Measurements from ENCODE around the gene NEMF.
"Not testable (repeated sequence)": the region's sequence is repeated elsewhere in the genome, so short reads cannot be mapped to it uniquely, and the experiment has no call there.

Gene NEMF

DNA sequence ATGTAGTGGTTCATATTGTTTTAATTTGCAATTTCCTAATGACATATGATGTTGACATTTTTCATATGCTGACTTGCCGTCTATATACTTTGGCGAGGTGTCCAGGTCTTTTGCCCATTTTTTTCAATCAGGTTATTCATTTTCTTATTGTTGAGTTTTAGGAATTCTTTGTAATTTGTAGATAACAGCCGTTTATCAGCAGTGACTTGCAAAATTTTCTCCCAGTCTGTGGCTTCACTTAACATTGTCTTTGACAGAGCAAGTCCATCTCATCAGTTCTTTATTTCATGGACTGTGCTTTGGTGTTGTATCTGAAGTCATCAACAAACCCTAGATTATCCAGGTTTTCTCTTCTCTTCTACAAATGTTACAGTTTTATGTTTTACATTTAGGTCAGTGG lies 97.2 kb downstream of the NEMF start:
- Histone ChIP-seq H3K4me3 (ENCODE audit: low read depth, low read length) (no peak overlapping the region), H3K36me3 (no peaks in the 10 kb centered on the region), H3K27me3 (ENCODE audit: insufficient read depth, low read depth, severe bottlenecking) (no peaks in the 10 kb centered on the region), H3K9me3 (ENCODE audit: severe bottlenecking) (no peaks in the 10 kb centered on the region), H3K27ac (no peak overlapping the region)
- TF ChIP-seq, protein P1, sequence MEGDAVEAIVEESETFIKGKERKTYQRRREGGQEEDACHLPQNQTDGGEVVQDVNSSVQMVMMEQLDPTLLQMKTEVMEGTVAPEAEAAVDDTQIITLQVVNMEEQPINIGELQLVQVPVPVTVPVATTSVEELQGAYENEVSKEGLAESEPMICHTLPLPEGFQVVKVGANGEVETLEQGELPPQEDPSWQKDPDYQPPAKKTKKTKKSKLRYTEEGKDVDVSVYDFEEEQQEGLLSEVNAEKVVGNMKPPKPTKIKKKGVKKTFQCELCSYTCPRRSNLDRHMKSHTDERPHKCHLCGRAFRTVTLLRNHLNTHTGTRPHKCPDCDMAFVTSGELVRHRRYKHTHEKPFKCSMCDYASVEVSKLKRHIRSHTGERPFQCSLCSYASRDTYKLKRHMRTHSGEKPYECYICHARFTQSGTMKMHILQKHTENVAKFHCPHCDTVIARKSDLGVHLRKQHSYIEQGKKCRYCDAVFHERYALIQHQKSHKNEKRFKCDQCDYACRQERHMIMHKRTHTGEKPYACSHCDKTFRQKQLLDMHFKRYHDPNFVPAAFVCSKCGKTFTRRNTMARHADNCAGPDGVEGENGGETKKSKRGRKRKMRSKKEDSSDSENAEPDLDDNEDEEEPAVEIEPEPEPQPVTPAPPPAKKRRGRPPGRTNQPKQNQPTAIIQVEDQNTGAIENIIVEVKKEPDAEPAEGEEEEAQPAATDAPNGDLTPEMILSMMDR (IDR thresholded peaks at IDR 0.05; ENCODE audit: low read depth, low read length) = no peak
- no peak for DNase-seq

DNA sequence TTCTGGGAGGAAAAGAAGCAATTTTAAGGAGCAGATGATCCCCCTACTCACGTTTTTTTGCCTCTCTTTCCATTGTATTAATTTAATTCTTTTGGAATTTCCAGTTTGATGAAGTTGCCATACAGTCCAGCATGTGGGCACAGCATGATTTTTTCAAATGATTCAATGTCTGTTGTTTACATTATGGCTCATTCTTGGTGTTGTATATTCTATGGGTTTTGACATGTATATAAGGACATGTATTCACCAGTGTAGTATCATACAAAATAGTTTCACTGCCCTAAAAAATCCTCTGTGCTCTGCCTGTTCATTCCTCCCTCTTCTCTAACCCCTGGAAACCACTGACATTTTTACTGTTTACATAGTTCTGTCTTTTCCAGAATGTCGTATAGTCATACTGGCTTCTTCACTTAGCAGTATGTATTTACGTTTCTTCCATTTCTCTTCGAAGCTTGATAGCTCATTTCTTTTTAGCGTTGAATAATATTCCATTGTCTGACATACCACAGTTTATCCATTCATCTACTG lies 98.0 kb downstream of the NEMF start:
- Histone ChIP-seq H3K9me3 (ENCODE audit: severe bottlenecking) (no peaks in the 10 kb centered on the region), H3K27me3 (ENCODE audit: insufficient read depth, low read depth, severe bottlenecking) (no peaks in the 10 kb centered on the region), H3K27ac (no peak overlapping the region), H3K4me3 (ENCODE audit: low read depth, low read length) (no peak overlapping the region), H3K36me3 (no peaks in the 10 kb centered on the region)
- TF ChIP-seq, protein P1 (IDR thresholded peaks at IDR 0.05; ENCODE audit: low read depth, low read length) = no peak
- no peak for DNase-seq

DNA sequence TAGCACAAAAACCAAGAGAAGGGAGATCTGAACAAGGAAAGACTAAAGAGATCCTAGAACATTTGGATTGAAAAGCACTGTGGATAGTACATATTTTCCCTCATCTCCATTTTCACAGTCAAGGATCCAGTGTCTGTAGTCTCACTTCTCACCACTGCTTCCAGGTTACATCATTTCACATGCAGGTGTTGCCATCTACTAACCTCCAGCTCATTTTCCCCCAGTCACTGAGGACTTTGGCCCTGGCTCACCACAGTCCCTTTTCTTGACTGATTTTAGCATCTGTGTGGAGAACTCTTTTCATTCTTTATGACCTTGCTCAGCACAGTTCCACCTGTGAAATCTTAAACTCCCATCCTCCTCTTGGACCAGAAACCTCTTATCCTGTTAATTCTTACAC lies 106.1 kb downstream of the NEMF start:
- H3K27ac ChIP-seq; H3K4me3 ChIP-seq (ENCODE audit: low read depth, low read length); H3K36me3 ChIP-seq; H3K27me3 ChIP-seq (ENCODE audit: insufficient read depth, low read depth, severe bottlenecking); DNase-seq; H3K9me3 ChIP-seq (ENCODE audit: severe bottlenecking): not testable (repeated sequence)

DNA sequence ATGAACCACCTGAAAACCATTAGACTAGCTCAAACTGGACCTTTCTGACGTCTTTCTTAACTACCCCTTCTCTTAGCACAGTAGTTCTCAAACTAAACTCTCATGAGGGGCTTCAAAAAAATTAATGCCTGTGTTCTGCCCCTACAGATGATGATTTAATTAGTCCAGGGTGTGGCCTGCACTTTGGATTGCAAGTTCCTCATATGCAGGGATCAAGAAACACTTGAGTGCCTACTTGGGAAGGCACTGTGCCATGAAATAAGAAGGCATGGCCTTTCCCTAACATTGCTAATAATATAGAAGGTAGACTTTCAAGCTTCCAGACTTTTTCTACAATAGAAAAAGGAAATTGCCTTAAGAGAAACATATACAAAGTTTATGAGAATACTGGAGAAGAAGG lies 107.4 kb downstream of the NEMF start:
- TF ChIP-seq, protein P1 (IDR thresholded peaks at IDR 0.05; ENCODE audit: low read depth, low read length) = no peak
- no peak overlapping the region for H3K4me3 ChIP-seq (ENCODE audit: low read depth, low read length)
- DNase-seq = no peak
- no peak overlapping the region for H3K27ac ChIP-seq
- H3K36me3 ChIP-seq = no peaks in the 10 kb centered on the region
- no peaks in the 10 kb centered on the region for H3K27me3 ChIP-seq (ENCODE audit: insufficient read depth, low read depth, severe bottlenecking)
- no peaks in the 10 kb centered on the region for H3K9me3 ChIP-seq (ENCODE audit: severe bottlenecking)

DNA sequence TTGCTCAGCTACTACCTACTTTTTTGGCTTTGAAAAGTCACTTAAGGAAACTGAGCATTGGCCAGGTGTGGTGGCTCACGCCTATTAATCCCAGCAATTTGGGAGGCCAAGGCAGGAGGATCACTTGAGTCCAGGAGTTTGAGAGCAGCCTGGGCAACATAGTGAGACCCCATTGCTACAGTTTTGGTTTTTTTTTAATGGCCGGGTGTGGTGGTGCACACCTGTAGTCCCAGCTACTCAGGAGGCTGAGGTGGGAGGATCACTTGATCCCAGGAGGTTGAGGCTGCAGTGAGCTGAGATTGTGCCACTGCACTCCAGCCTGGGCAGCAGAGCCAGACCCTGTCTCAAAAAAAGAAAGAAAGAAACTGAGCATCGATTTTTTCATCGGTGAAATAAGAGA lies 116.9 kb downstream of the NEMF start:
- not testable (repeated sequence) for H3K4me3 ChIP-seq (ENCODE audit: low read depth, low read length); H3K27ac ChIP-seq; H3K9me3 ChIP-seq (ENCODE audit: severe bottlenecking); H3K36me3 ChIP-seq; DNase-seq; H3K27me3 ChIP-seq (ENCODE audit: insufficient read depth, low read depth, severe bottlenecking)

DNA sequence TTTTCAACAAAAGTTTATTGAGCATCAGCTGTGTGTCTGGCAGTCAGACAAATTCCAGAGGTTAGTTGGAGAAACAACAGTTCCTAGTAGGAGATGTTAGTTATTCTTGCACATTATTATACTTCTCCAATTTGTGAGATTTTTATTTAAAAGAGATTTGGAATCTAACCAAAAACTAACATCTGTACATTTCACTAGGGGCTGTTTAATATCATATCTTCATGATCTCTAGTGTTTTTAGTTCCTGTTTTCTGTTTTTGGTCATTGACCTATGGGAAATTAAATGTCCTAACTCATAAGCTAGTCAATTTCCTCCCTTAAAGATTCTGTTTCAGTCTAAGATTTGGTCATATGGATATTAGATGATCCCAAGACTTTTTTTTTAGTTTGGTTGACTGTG lies 118.8 kb downstream of the NEMF start:
- H3K27me3 ChIP-seq (ENCODE audit: insufficient read depth, low read depth, severe bottlenecking) = no peaks in the 10 kb centered on the region
- no peak overlapping the region for H3K4me3 ChIP-seq (ENCODE audit: low read depth, low read length)
- TF ChIP-seq, protein P1 (IDR thresholded peaks at IDR 0.05; ENCODE audit: low read depth, low read length) = no peak
- no peaks in the 10 kb centered on the region for H3K36me3 ChIP-seq
- no peak overlapping the region for H3K27ac ChIP-seq
- DNase-seq = no peak
- H3K9me3 ChIP-seq (ENCODE audit: severe bottlenecking) = no peaks in the 10 kb centered on the region

DNA sequence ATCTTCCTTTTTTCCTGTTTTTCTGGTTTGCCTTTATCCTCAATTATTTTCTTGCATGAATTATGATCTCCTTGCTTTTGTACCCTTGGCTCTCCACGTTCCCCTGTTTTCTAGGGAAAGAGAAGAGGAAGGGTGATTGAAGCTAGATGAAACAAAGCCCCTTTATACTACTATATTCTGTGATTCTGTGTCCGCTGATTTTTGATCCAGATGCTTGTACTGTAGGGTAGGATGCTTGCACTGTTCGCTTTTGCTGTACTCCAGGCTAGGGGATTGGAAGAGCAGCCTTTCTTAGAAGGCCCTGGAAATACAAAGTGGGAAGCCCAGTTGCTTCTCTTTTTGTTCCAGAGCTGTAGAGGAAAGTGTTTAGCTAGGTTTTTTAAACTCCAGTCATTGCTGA lies 119.7 kb downstream of the NEMF start:
- TF ChIP-seq, protein P1 (IDR thresholded peaks at IDR 0.05; ENCODE audit: low read depth, low read length) = no peak
- no peak for DNase-seq
- Histone ChIP-seq H3K27me3 (ENCODE audit: insufficient read depth, low read depth, severe bottlenecking) (no peaks in the 10 kb centered on the region), H3K9me3 (ENCODE audit: severe bottlenecking) (no peaks in the 10 kb centered on the region), H3K4me3 (ENCODE audit: low read depth, low read length) (no peak overlapping the region), H3K36me3 (no peaks in the 10 kb centered on the region), H3K27ac (no peak overlapping the region)

Data from WERI-Rb-1 (cell line).